Right cardiac atrium (tissue), 5 donors: ENCODE measurements around the gene PDE1A. TPM values are rescaled to one million over a fixed set of nuclear protein-coding genes. Genes with fewer than 3 reads are reported as not detected.

Experiments used
- ATAC-seq, 2 donors: fragments of 200-7000 bp; cut with Tn5 transposase; one replicate each; pipeline versions ENCODE4 v1.8.0 to v1.9.1; 2020; ENCODE audit warnings: moderate library complexity in 2 of 2, mild to moderate bottlenecking in 1 of 2
- DNase-seq, 3 donors: peaks; one replicate each; pipeline ENCODE4 v3.0.0-alpha.2; 2020
- H3K27ac ChIP-seq: one replicate; pipeline ENCODE4 v1.5.1; 2013; ENCODE audit warnings: mild to moderate bottlenecking, low read length, control low read depth, moderate library complexity
- H3K27me3 ChIP-seq: one replicate; pipeline ENCODE4 v1.6.1; 2013; ENCODE audit not compliant: control insufficient read depth, insufficient read depth
- H3K4me1 ChIP-seq: one replicate; pipeline ENCODE4 v1.6.1; 2013; ENCODE audit warnings: low read length; ENCODE audit not compliant: control insufficient read depth, insufficient read depth
- H3K4me3 ChIP-seq: one replicate; pipeline ENCODE4 v1.5.1; 2013; ENCODE audit warnings: low read length, control low read depth
- H3K9me3 ChIP-seq: one replicate; pipeline ENCODE4 v1.6.1; 2013; ENCODE audit warnings: low read length; ENCODE audit not compliant: control insufficient read depth
- WGBS: extraction: QIAGEN DNeasy Blood & Tissue Kit; methylation state at CpG from one replicate; pipeline ENCODE4 v1.1.7; 2013; 5-methylcytosine and 5-hydroxymethylcytosine counted together
- intact Hi-C, 4 donors: fragments of 100-400 bp; cut with DNase I; formaldehyde crosslinking; loops; one replicate each; pipeline versions ENCODE4 v1.11.0 to v1.14.0; 2022 to 2023
- polyA plus RNA-seq: library from polyadenylated mRNA; stranded (reverse); fragments of 200-250 nt; gene quantifications from one replicate; pipeline ENCODE4 v1.2.3, GENCODE V29; 2013
- total RNA-seq, 4 donors: library from RNA; stranded (reverse); fragmentation: NEBNext Ultra II Directional; extraction: Animal tissue kit (Norgen Biotek cat#: 25700); gene quantifications; one replicate each; pipeline ENCODE4 v1.2.1, GENCODE V29; 2021
- donor health status: healthy with polysubstance abuse.
- donor health status: DM: no; HTN: yes; CAD: no.
- donor health status: DM: no; HTN: no; CAD: no.
- donor health status: DM: no; HTN: yes; CAD: no; lungs with severe emphysema.
- donor health status: DM: yes; HTN: yes; CAD: no.

PDE1A gene
- total and polyA plus RNA-seq, 5 donors = 6.1 to 16.0 (median 14.5) TPM

DNA sequence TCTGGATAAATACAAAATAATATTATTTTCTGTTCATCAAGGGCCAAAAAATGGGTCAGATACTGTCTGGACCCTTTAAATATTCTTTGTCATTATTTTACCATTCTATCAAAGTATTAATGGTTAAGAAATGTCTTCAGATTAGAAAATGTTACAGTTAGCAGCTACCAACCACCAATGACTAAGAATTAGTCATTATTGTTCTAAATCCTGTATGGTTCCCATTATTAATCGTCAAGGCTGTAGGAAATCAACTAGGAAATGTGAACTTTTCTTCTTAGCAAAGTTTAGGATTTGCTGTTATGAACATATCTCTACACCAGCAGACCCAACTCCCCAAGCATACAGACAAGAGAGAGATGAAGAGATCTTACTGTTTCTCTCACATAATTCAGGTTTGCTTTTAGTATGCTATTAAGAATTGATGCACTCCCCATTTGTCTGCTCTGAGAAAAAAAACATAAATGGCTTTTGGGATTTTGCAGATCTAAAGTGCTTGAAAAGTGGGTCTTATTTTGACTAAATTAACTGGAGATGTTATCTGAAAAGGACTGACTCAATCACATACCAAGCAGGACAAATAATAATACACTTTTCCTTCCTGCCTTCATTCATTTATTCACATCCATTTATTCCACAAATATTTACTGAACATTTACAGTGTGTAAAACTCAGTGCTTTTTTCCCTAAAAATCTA, 293.5 kb downstream of the PDE1A start:
- no peak overlapping the region for H3K4me3 ChIP-seq
- H3K27me3 ChIP-seq = no peaks in the 10 kb centered on the region
- DNase-seq (no peak), ATAC-seq (no peak)
- intact Hi-C loops = no loop called here
- peaks cover 4% of the 10 kb centered on the region for H3K4me1 ChIP-seq
- no peaks in the 10 kb centered on the region for H3K9me3 ChIP-seq
- H3K27ac ChIP-seq = no peak overlapping the region
- 55% methylated on average over 1 of the region's 1 CpG for WGBS

DNA sequence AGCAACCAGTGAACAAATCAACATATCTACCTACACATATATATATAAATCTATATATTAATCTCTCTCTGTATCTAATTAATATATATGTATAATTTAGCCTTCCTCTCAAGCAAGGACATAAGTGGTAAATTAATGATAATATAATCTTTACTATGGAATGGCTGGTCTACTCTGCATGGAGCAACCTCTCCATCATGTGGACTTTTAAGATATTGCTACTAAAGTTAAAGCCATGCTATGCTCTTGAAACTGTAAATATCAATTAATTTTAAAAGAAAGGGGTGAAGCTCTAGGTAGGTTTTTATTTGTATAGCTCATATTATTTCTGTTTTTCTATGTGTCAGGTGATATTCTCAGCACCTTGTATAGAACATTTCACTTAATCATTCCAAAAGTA, 294.2 kb downstream of the PDE1A start:
- no peak for ATAC-seq

DNA sequence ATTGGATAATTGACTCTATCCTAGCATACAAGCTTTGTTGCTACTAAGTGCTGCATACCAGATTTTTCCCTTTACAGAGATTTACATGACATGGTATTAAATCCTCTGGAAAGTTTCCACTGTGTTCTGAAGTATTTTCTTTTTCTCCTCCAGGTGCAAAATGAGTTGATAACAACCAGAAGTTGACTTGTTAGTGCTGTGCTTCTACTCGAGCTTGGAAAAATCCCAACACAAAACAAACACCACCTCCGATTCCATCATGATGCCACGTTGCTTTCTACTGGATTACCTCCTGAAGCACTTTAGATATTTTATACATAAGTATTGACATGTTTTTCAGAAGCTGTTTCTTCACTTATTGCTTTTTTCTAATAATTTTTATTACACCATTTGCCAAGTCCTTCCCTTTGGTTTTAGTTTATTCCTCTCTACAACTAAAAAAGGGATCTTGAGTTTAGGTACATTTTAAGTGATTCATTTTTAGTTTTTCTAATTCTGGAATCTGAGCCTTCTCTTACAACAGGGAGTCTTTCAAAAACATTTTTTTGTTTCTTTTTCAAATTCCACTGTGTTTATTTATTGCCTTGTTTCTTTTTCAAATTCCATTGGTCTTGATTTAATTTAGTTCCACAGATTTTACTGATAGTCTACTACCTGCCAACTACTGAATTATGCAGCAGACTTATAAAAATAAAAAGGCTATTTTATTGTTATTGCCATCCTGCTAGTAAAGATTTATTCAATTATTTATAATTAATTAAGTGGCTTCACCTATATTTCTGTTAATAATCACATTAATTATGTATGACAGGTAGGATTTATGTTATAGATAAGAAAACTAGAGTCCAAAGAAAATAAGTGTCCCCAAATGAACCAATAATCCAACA, 297.8 kb downstream of the PDE1A start:
- no peak overlapping the region for H3K4me3 ChIP-seq

More for the DNA sequence above, 294.2 kb downstream of the PDE1A start:
- Histone ChIP-seq H3K4me3 (no peak overlapping the region), H3K27me3 (no peaks in the 10 kb centered on the region), H3K27ac (no peak overlapping the region), H3K9me3 (no peaks in the 10 kb centered on the region), H3K4me1 (peaks cover 4% of the 10 kb centered on the region)
- DNase-seq = no peak
- intact Hi-C loops = no loop called here

DNA sequence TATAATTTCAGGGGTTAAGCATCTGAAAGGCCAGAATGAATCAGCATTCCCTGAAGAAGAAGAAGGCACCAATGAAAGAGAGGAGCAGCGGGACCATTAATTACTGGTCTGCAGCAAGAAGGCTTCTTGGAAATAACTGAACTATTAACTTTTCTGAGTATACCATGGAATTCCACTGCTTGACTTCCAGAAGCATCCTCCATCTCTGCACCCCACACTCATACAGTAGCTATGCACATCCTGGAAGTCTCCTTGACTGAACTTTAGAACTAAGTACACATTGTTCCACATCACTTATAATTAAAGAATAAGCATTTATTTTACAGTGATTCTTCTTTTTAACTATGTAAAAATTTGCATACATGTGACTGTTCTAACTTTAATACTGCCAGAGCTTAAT, 309.6 kb downstream of the PDE1A start:
- WGBS = 90% methylated on average over 1 of the region's 1 CpG
- H3K27me3 ChIP-seq = no peaks in the 10 kb centered on the region
- no peak overlapping the region for H3K27ac ChIP-seq
- no peaks in the 10 kb centered on the region for H3K9me3 ChIP-seq
- H3K4me1 ChIP-seq = no peaks in the 10 kb centered on the region
- intact Hi-C loops = no loop called here
- no peak overlapping the region for H3K4me3 ChIP-seq
- ATAC-seq (no peak), DNase-seq (no peak)

More for the DNA sequence above, 297.8 kb downstream of the PDE1A start:
- Histone ChIP-seq H3K27me3 (no peaks in the 10 kb centered on the region), H3K9me3 (no peaks in the 10 kb centered on the region), H3K4me1 (peaks cover 4% of the 10 kb centered on the region), H3K27ac (no peak overlapping the region)
- ATAC-seq (no peak), DNase-seq (no peak)
- 61% methylated on average over 3 of the region's 3 CpGs for WGBS
- intact Hi-C loops = no loop called here

DNA sequence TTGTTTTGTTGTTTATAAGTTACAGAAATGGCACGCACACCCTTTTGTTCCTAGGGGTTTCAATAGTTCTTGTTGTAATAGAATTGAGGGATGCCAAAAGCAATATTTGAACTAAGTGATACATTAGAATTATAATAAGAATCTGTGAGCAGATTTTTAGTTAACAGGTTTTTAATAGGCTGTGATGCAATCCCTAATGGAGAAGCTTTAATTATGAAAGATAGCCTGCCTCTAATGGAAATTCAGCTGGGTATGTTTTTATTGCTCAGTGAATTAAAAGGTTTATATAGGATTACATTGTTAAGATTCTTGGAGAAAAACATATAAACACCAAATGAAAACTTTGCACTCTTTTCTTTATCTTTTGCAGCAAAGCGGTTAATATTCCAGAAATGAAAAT, 310.1 kb downstream of the PDE1A start:
- intact Hi-C loops = no loop called here
- Histone ChIP-seq H3K4me1 (no peaks in the 10 kb centered on the region), H3K4me3 (no peak overlapping the region), H3K27me3 (no peaks in the 10 kb centered on the region), H3K27ac (no peak overlapping the region), H3K9me3 (no peaks in the 10 kb centered on the region)
- ATAC-seq (no peak), DNase-seq (no peak)
- 92% methylated on average over 2 of the region's 2 CpGs for WGBS

DNA sequence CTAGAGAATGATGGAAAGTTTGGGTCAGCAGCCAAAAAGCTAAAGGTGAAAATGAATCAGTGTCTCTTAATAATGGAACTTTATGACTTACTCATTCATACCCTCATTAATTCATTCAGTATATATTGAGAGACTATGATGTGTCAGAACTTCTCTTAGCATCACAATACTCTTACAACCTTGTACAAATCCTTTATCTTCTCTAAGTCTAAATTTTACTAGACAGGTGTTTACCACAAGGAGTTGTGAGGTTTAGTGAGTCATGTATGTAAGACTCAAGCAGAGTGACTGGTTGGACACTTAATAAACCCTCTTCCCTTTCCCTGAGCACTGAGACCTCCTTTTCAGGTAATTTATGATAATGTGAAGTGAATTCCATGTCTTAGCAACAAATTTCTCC, 311.6 kb downstream of the PDE1A start:
- Histone ChIP-seq H3K27me3 (no peaks in the 10 kb centered on the region), H3K4me3 (no peak overlapping the region), H3K9me3 (no peaks in the 10 kb centered on the region), H3K4me1 (no peaks in the 10 kb centered on the region), H3K27ac (no peak overlapping the region)
- DNase-seq (no peak), ATAC-seq (no peak)
- intact Hi-C loops = no loop called here

DNA sequence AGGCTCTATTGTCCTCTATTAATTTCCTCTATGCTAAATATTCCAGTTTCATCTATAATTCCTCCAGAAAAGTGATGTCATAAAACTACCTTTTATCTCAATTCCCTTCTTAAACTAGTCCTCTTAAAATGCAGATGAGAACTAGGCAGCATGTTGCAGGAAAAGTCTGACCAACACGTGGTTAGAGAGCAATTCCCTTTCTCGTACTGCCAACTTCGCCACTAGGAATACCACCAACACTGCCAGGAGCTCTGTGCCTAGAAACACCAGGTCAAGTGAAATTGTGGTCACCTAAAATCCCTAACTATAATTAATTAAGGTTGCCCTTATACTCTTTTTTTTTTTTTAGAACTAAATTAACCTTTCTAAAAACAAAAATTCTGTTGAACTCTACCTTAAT, 313.5 kb downstream of the PDE1A start:
- no peak for ATAC-seq

DNA sequence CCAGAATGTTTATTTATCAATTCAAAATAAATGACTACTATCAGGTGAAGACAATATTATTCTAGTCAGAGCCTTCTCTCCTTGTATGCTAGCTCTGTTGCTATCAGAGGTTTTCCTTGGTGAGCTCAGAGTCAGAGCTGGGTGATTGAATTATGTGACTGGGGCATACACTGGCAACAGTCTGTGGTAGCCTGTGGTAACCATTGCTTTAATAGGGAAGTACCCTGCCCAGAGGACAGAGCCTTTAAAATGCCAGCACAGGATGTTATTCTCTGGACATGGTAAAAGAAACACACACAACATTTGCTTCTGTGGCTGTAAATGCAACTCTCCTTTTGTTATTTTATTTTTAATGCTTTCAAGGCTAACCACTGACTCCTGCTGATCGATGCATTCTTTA, 316.5 kb downstream of the PDE1A start:
- H3K4me1 ChIP-seq = no peaks in the 10 kb centered on the region
- WGBS = 82% methylated on average over 1 of the region's 1 CpG
- ATAC-seq (no peak), DNase-seq (no peak)
- no peaks in the 10 kb centered on the region for H3K27me3 ChIP-seq
- H3K9me3 ChIP-seq = no peaks in the 10 kb centered on the region
- H3K27ac ChIP-seq = no peak overlapping the region
- no peak overlapping the region for H3K4me3 ChIP-seq
- intact Hi-C loops = no loop called here

More for the DNA sequence above, 313.5 kb downstream of the PDE1A start:
- Histone ChIP-seq H3K27me3 (no peaks in the 10 kb centered on the region), H3K27ac (no peak overlapping the region), H3K4me3 (no peak overlapping the region), H3K9me3 (no peaks in the 10 kb centered on the region), H3K4me1 (no peaks in the 10 kb centered on the region)
- intact Hi-C loops = no loop called here
- 70% methylated on average over 3 of the region's 3 CpGs for WGBS
- DNase-seq = no peak

DNA sequence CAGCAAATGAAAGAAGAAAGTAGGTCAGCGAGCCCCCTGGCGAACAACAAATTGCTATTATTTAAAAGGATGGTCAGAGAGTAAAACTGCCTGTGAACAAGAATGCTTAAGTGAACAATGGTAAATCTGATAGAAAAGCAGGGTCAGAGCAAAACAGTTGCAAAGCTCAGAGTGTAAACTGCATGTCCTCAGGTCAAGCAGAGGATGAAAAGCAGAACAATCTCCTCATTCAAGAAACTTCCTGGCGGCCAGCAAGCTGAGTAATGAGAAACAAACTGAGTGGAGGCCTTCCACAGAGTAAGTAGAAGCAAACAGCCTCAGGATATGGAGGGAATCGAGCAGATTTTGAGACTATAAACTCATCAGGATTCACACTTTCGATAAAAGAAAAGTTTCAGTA, 323.3 kb downstream of the PDE1A start:
- no peaks in the 10 kb centered on the region for H3K27me3 ChIP-seq
- H3K27ac ChIP-seq = no peak overlapping the region
- ATAC-seq (peak in 1 of 2 donors; percentile 45), DNase-seq (no peak)
- no peak overlapping the region for H3K4me3 ChIP-seq
- H3K9me3 ChIP-seq = no peaks in the 10 kb centered on the region
- no peaks in the 10 kb centered on the region for H3K4me1 ChIP-seq
- intact Hi-C loops = no loop called here
- 58% methylated on average over 5 of the region's 5 CpGs for WGBS

DNA sequence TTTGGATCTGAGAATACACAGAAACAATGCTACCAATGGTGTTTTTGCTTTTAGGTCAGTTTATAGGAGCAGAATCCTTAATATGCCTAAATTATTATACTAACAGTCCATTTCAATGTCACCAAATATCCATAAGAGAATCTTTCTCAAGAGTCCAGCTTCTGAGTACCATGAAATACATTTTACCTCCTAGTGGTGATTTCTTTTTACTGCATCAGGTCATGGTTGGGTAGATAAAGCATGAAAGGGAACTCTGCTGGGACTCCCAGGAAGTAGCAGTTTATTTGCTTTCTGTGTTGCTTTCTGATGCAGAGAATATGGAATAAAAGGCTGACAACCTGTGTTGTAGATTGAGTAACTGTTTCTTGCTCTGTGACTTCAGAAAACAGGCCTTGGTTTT, 325.6 kb downstream of the PDE1A start:
- DNase-seq = no peak
- no peaks in the 10 kb centered on the region for H3K27me3 ChIP-seq
- no peaks in the 10 kb centered on the region for H3K9me3 ChIP-seq
- H3K4me3 ChIP-seq = no peak overlapping the region
- ATAC-seq = no peak
- intact Hi-C loops = no loop called here
- no peaks in the 10 kb centered on the region for H3K4me1 ChIP-seq
- no peak overlapping the region for H3K27ac ChIP-seq

DNA sequence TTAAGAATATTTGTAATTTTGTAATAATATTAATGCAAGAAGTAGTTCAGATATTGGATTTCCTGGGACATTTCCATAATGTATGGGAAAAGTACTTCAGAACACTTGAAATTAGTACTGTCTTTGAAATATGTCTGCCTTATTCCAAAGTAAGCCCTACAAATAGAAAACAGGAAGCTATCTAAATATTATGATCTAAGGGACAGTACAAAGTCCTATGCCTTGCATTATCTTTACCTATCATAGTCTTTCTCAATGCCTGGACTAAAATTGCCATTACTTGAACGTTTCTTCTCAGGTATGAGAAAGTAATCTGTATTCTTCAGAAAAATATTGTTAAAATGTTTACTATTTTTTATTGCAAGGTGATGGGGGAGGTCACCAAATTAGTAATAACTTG, 328.2 kb downstream of the PDE1A start:
- WGBS = 71% methylated on average over 1 of the region's 1 CpG
- ATAC-seq (no peak), DNase-seq (no peak)
- Histone ChIP-seq H3K4me3 (no peak overlapping the region), H3K4me1 (no peaks in the 10 kb centered on the region), H3K9me3 (no peaks in the 10 kb centered on the region), H3K27me3 (no peaks in the 10 kb centered on the region), H3K27ac (no peak overlapping the region)
- intact Hi-C loops = no loop called here
